WTC11 (cell line): Measurements from ENCODE around the gene RLF. TPM values are rescaled to one million over a fixed set of nuclear protein-coding genes. Genes with fewer than 3 reads are reported as not detected.

Source experiments
- ATAC-seq: fragments of 200-7000 bp; cut with Tn5 transposase; 2 replicates; pipeline ENCODE4 v1.10.0; 2021; ENCODE audit warnings: mild to moderate bottlenecking, moderate library complexity
- CTCF ChIA-PET: fragments of 300-600 bp; sonication (Branson Sonifier 250); formaldehyde crosslinking; loops from one replicate; lab custom pipeline; 2021; ENCODE audit warnings: antibody characterized with exemption; lab: Charles Lee
- POLR2A ChIA-PET: fragments of 350-600 bp; sonication (Branson Sonifier 250); formaldehyde crosslinking; loops from one replicate; lab custom pipeline; 2021; ENCODE audit warnings: antibody characterized with exemption; lab: Charles Lee
- DNase-seq: peaks from one replicate; pipeline ENCODE4 v3.0.0; 2021; ENCODE audit warnings: low spot score
- H3K27ac Mint-ChIP-seq: 2 replicates; pipeline ENCODE4 v1.8.0; 2021; ENCODE audit warnings: mixed read lengths
- H3K27me3 Mint-ChIP-seq: 2 replicates; pipeline ENCODE4 v1.8.0; 2021; ENCODE audit warnings: low read depth, mild to moderate bottlenecking, moderate library complexity, mixed read lengths
- H3K36me3 Mint-ChIP-seq: 2 replicates; pipeline ENCODE4 v1.8.0; 2021; ENCODE audit warnings: mixed read lengths
- H3K4me1 Mint-ChIP-seq: 2 replicates; pipeline ENCODE4 v1.8.0; 2022; ENCODE audit warnings: mixed read lengths
- H3K4me3 Mint-ChIP-seq: 2 replicates; pipeline ENCODE4 v1.8.0; 2021; ENCODE audit warnings: mild to moderate bottlenecking, moderate library complexity, mixed read lengths
- H3K9me3 Mint-ChIP-seq: 2 replicates; pipeline ENCODE4 v1.8.0; 2021; ENCODE audit warnings: mixed read lengths
- AR ChIP-seq: fragments of 250-450 bp; sonication (Bioruptor Pico); IDR thresholded peaks from 2 replicates; pipeline ENCODE4 v1.9.0; 2021; ENCODE audit warnings: mild to moderate bottlenecking
- E2F4 ChIP-seq: sonication (generic); formaldehyde crosslinking; IDR thresholded peaks from 2 replicates; pipeline ENCODE4 v1.8.1; 2022; ENCODE audit warnings: low read depth, mild to moderate bottlenecking, moderate library complexity, missing genetic modification reagents, borderline replicate concordance
- FOXK1 ChIP-seq: sonication (generic); formaldehyde crosslinking; IDR thresholded peaks from 2 replicates; pipeline ENCODE4 v1.8.0; 2022; ENCODE audit warnings: mild to moderate bottlenecking, moderate library complexity, missing genetic modification reagents
- FOXP4 ChIP-seq: sonication (generic); formaldehyde crosslinking; IDR thresholded peaks from 2 replicates; pipeline ENCODE4 v1.8.0; 2022; ENCODE audit warnings: mild to moderate bottlenecking, missing genetic modification reagents
- GTF2I ChIP-seq: fragments of 250-450 bp; sonication (Bioruptor Pico); conservative IDR thresholded peaks from 2 replicates; pipeline ENCODE4 v1.4.0; 2021; ENCODE audit warnings: mild to moderate bottlenecking
- KAT7 ChIP-seq: sonication (generic); formaldehyde crosslinking; IDR thresholded peaks from 2 replicates; pipeline ENCODE4 v1.8.1; 2023; ENCODE audit warnings: missing genetic modification reagents, mild to moderate bottlenecking, borderline replicate concordance
- SOX15 ChIP-seq: fragments of 250-450 bp; sonication (Bioruptor Pico); IDR thresholded peaks from 2 replicates; pipeline ENCODE4 v1.9.0; 2021; ENCODE audit warnings: mild to moderate bottlenecking
- STAT6 ChIP-seq: sonication (generic); formaldehyde crosslinking; conservative IDR thresholded peaks from 2 replicates; pipeline ENCODE4 v1.8.1; 2023; ENCODE audit warnings: mild to moderate bottlenecking, low read depth, missing genetic modification reagents, moderate library complexity
- TCF7 ChIP-seq: sonication (generic); formaldehyde crosslinking; IDR thresholded peaks from 2 replicates; pipeline ENCODE4 v1.8.0; 2022; ENCODE audit warnings: mild to moderate bottlenecking, low read depth, missing genetic modification reagents, moderate library complexity
- USF1 ChIP-seq: sonication (generic); formaldehyde crosslinking; IDR thresholded peaks from 2 replicates; pipeline ENCODE4 v1.8.0; 2022; ENCODE audit warnings: mild to moderate bottlenecking, missing genetic modification reagents
- ZNF232 ChIP-seq: sonication (generic); formaldehyde crosslinking; IDR thresholded peaks from 2 replicates; pipeline ENCODE4 v1.8.0; 2022; ENCODE audit warnings: mild to moderate bottlenecking, missing genetic modification reagents
- ZNF416 ChIP-seq: fragments of 250-450 bp; sonication (Bioruptor Pico); IDR thresholded peaks from 2 replicates; pipeline ENCODE4 v1.9.0; 2021; ENCODE audit warnings: mild to moderate bottlenecking, inconsistent platforms
- ZNF671 ChIP-seq: fragments of 250-450 bp; sonication (Bioruptor Pico); IDR thresholded peaks from 2 replicates; pipeline ENCODE4 v1.8.0; 2021; ENCODE audit warnings: mild to moderate bottlenecking
- total RNA-seq: library from RNA; stranded (reverse); gene quantifications from 3 replicates; pipeline ENCODE4 v1.2.3, GENCODE V29; 2021
- TF ChIP-seq, protein P1 (sequence below): fragments of 200-600 bp; IDR thresholded peaks from 2 replicates; pipeline ENCODE4 v1.8.0; 2022; ENCODE audit warnings: antibody characterized with exemption
- TF ChIP-seq, protein P2 (sequence below): sonication (generic); formaldehyde crosslinking; IDR thresholded peaks from 2 replicates; pipeline ENCODE4 v1.8.1; 2023; ENCODE audit warnings: mild to moderate bottlenecking, missing genetic modification reagents
- TF ChIP-seq, protein P3 (sequence below): sonication (generic); formaldehyde crosslinking; IDR thresholded peaks from 2 replicates; pipeline ENCODE4 v1.8.0; 2023; ENCODE audit warnings: missing genetic modification reagents
- TF ChIP-seq, protein P4 (sequence below): sonication (generic); formaldehyde crosslinking; IDR thresholded peaks from 2 replicates; pipeline ENCODE4 v1.8.0; 2023; ENCODE audit warnings: mild to moderate bottlenecking, missing genetic modification reagents

RLF gene
- total RNA-seq, 1 experiment from 2014 or later, result 18.5 TPM

GRCh38 chr1:40204856-40205255 lies 43.7 kb downstream of the RLF start:
- no peaks in the 10 kb centered on the region for H3K9me3 Mint-ChIP-seq
- ChIA-PET CTCF (interaction anchor here (1.1 to 1.5 kb wide), 2 partner anchors 22 to 134 kb away, joined by 3 read pairs; no protein-coding TSS in a partner anchor), POLR2A (no interaction called here)
- peaks cover 20% of the 10 kb centered on the region for H3K36me3 Mint-ChIP-seq
- ATAC-seq, result no peak
- TF ChIP-seq AR (CRISPR knock-in tag) (no peak), ZNF232 (no peak), KAT7 (CRISPR knock-in tag) (no peak), GTF2I (no peak), FOXK1 (no peak), USF1 (no peak), TCF7 (no peak)
- TF ChIP-seq, protein P1, sequence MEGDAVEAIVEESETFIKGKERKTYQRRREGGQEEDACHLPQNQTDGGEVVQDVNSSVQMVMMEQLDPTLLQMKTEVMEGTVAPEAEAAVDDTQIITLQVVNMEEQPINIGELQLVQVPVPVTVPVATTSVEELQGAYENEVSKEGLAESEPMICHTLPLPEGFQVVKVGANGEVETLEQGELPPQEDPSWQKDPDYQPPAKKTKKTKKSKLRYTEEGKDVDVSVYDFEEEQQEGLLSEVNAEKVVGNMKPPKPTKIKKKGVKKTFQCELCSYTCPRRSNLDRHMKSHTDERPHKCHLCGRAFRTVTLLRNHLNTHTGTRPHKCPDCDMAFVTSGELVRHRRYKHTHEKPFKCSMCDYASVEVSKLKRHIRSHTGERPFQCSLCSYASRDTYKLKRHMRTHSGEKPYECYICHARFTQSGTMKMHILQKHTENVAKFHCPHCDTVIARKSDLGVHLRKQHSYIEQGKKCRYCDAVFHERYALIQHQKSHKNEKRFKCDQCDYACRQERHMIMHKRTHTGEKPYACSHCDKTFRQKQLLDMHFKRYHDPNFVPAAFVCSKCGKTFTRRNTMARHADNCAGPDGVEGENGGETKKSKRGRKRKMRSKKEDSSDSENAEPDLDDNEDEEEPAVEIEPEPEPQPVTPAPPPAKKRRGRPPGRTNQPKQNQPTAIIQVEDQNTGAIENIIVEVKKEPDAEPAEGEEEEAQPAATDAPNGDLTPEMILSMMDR, result no peak
- H3K27me3 Mint-ChIP-seq, result no peaks in the 10 kb centered on the region
- H3K4me1 Mint-ChIP-seq, result no peaks in the 10 kb centered on the region
- no peak overlapping the region for H3K4me3 Mint-ChIP-seq
- no peak overlapping the region for H3K27ac Mint-ChIP-seq
- no peak for DNase-seq

GRCh38 chr1:40210511-40211204 lies 49.5 kb downstream of the RLF start:
- no peak for DNase-seq
- H3K4me1 Mint-ChIP-seq, result no peaks in the 10 kb centered on the region
- ChIA-PET CTCF (interaction anchor here (1.3 kb wide), 1 partner anchor 67 kb away, joined by 4 read pairs; no protein-coding TSS in a partner anchor), POLR2A (no interaction called here)
- H3K36me3 Mint-ChIP-seq, result peaks cover 11% of the 10 kb centered on the region
- no peaks in the 10 kb centered on the region for H3K27me3 Mint-ChIP-seq
- H3K4me3 Mint-ChIP-seq, result no peak overlapping the region
- no peaks in the 10 kb centered on the region for H3K9me3 Mint-ChIP-seq
- no peak overlapping the region; the same call in 1 of the 2 replicates for H3K27ac Mint-ChIP-seq
- no peak for ATAC-seq
- no peak for TF ChIP-seq ZNF671 (CRISPR knock-in tag)
- no peak for TF ChIP-seq E2F4
- TF ChIP-seq, protein P2, sequence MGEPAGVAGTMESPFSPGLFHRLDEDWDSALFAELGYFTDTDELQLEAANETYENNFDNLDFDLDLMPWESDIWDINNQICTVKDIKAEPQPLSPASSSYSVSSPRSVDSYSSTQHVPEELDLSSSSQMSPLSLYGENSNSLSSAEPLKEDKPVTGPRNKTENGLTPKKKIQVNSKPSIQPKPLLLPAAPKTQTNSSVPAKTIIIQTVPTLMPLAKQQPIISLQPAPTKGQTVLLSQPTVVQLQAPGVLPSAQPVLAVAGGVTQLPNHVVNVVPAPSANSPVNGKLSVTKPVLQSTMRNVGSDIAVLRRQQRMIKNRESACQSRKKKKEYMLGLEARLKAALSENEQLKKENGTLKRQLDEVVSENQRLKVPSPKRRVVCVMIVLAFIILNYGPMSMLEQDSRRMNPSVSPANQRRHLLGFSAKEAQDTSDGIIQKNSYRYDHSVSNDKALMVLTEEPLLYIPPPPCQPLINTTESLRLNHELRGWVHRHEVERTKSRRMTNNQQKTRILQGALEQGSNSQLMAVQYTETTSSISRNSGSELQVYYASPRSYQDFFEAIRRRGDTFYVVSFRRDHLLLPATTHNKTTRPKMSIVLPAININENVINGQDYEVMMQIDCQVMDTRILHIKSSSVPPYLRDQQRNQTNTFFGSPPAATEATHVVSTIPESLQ (CRISPR knock-in tag), result no peak
- no peak for TF ChIP-seq ZNF416 (CRISPR knock-in tag)
- TF ChIP-seq, protein P3, sequence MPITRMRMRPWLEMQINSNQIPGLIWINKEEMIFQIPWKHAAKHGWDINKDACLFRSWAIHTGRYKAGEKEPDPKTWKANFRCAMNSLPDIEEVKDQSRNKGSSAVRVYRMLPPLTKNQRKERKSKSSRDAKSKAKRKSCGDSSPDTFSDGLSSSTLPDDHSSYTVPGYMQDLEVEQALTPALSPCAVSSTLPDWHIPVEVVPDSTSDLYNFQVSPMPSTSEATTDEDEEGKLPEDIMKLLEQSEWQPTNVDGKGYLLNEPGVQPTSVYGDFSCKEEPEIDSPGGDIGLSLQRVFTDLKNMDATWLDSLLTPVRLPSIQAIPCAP (CRISPR knock-in tag), result no peak
- TF ChIP-seq FOXP4 (CRISPR knock-in tag), result no peak
- no peak for TF ChIP-seq SOX15 (CRISPR knock-in tag)
- no peak for TF ChIP-seq STAT6 (CRISPR knock-in tag)
- TF ChIP-seq, protein P4, sequence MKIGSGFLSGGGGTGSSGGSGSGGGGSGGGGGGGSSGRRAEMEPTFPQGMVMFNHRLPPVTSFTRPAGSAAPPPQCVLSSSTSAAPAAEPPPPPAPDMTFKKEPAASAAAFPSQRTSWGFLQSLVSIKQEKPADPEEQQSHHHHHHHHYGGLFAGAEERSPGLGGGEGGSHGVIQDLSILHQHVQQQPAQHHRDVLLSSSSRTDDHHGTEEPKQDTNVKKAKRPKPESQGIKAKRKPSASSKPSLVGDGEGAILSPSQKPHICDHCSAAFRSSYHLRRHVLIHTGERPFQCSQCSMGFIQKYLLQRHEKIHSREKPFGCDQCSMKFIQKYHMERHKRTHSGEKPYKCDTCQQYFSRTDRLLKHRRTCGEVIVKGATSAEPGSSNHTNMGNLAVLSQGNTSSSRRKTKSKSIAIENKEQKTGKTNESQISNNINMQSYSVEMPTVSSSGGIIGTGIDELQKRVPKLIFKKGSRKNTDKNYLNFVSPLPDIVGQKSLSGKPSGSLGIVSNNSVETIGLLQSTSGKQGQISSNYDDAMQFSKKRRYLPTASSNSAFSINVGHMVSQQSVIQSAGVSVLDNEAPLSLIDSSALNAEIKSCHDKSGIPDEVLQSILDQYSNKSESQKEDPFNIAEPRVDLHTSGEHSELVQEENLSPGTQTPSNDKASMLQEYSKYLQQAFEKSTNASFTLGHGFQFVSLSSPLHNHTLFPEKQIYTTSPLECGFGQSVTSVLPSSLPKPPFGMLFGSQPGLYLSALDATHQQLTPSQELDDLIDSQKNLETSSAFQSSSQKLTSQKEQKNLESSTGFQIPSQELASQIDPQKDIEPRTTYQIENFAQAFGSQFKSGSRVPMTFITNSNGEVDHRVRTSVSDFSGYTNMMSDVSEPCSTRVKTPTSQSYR (CRISPR knock-in tag), result no peak
